NCI-H2171 (cell line): ENCODE data around the gene CCDC136.

ENCODE experiments used
- DNase-seq: peaks from one replicate; lab custom pipeline; 2025; lab: John Stamatoyannopoulos, UW

CCDC136 gene

DNA sequence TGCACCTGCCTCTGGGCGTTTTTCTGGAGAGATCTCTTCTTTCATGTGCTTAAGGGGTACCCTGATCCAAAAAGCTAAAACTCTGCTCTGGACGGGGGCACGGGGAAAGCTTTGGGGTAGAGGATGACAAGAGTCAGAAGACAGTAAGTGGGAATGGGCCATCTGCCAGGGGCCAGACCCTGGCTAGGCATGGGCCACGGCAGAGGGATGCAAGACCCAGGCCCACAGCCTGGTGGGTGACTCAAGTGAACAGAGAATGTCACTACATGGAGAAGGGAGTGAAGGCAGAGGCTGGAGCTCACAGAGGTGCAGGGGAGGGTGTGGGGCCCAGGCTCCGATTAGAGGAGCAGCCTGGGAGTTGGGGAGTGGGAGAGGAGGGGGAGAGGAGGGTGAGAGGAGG lies 53.7 kb downstream of the CCDC136 start:
- no peak for DNase-seq

DNA sequence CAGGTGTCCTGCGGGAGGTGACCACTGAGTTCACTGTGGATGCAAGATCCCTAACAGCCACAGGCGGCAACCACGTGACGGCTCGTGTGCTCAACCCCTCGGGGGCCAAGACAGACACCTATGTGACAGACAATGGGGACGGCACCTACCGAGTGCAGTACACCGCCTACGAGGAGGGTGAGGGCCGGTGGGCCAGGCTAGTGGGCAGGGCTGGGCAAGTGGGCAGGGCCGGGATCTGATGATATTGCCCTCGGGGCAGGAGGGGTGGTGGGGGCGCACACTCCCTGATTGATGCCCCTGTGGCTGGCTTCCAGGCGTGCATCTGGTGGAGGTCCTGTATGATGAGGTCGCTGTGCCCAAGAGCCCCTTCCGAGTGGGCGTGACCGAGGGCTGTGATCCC lies 54.2 kb downstream of the CCDC136 start:
- DNase-seq = no peak

DNA sequence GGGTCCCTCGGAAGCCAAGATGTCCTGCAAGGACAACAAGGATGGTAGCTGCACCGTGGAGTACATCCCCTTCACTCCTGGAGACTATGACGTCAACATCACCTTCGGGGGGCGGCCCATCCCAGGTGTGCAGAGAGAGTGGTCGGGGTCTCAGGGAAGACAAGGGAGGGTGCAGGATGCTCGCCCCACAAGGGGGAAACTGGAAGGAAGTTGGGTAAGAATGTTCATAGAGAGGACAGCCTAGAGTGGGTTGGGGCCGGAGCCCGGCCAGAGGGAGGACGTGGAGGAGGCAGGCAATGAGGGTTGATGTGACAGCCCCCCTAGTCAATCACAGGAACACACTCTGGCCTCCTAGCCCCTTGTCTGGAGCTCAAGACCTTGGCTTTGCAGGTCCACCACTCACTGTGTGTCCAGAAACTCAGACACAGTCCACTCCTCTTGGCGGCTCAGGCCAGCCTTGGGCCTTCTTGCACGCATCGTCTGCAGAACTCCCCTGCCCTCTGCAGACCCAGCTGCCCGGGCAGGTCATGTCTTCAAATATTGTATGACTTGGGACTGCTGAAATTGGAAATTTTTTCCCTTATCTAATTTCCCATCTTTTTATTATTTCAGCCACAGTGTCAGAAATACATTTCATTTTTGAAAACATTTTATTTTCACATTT lies 55.1 kb downstream of the CCDC136 start:
- no peak for DNase-seq

DNA sequence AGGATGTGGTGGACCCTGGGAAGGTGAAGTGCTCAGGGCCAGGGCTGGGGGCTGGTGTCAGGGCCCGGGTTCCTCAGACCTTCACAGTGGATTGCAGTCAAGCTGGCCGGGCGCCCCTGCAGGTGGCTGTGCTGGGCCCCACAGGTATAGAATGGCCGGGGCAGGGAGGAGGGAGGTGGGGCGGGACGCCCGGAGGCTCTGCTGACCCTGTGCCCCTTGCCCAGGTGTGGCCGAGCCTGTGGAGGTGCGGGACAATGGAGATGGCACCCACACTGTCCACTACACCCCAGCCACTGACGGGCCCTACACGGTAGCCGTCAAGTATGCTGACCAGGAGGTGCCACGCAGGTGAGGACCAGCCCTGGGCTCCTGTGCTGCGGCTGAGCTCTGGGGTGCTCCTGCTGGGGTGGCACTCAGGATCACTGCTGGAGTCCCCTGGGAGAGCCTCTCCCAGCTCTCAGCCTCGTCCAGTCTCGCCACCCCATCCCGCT lies 56.0 kb downstream of the CCDC136 start:
- no peak for DNase-seq

DNA sequence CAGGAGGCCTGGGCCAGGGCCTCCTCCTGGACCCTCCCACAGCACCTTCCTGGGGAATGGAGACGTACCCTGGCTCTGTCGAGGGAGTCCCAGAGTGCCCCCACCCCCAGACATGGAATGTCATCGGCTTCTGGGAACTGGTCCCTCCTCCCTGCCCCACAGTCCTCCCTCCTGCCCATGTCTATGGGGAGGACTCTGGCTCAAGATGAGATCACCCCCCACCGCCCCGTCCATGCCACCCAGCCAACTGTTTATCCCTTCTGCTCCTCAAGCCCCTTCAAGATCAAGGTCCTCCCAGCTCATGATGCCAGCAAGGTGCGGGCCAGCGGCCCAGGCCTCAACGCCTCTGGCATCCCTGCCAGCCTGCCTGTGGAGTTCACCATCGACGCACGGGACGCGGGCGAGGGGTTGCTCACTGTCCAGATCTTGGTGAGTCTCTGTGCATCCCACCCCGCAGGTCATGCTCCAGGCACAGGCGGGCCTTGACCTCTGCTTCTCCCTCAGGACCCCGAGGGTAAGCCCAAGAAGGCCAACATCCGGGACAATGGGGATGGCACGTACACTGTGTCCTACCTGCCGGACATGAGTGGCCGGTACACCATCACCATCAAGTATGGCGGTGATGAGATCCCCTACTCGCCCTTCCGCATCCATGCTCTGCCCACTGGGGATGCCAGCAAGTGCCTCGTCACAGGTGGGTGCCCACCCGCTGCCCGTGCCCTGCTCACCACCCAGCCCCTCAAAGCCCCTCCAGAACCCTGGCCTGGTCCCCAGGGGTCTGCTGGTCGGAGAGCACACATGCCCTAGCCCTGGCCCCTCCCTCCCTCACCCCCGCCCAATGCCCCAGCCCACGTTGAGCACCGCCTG lies 56.8 kb downstream of the CCDC136 start:
- no peak for DNase-seq

DNA sequence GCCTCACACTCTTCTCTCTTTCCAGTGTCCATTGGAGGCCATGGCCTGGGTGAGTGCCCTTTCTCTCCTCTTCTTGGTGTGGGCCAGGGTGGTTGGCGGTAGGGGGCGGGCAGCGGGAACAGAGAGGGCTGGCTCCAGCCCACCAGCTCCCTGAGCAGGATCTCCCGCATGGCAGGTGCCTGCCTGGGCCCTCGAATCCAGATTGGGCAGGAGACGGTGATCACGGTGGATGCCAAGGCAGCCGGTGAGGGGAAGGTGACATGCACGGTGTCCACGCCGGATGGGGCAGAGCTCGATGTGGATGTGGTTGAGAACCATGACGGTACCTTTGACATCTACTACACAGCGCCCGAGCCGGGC lies 57.4 kb downstream of the CCDC136 start:
- no peak for DNase-seq

DNA sequence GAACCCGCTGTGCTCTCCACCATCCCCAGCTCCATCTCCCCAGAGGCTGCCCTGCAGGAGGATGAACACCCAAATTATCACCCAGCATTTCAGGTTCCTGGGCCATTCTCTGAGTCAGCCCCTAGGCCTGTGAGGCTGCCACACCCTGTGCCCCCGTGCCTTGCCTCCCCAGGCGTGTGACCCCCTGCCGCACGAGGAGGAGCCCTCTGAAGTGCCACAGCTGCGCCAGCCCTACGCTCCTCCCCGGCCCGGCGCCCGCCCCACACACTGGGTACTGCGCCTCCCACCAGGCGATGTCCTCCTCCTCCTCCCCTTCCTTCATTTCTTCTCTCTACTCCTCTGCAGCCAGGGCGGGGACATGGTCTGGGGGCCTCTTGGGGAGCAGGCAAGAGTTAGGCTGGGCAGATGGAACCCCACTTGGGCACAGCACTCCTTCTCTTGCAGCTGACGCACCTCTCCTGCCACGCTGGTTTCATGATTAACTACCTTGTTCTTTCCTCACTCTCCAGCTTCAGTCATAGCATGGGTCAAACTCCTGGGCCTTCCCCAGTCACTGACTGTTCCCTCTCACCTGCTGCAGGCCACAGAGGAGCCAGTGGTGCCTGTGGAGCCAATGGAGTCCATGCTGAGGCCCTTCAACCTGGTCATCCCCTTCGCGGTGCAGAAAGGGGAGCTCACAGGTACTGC lies 58.2 kb downstream of the CCDC136 start:
- no peak for DNase-seq

DNA sequence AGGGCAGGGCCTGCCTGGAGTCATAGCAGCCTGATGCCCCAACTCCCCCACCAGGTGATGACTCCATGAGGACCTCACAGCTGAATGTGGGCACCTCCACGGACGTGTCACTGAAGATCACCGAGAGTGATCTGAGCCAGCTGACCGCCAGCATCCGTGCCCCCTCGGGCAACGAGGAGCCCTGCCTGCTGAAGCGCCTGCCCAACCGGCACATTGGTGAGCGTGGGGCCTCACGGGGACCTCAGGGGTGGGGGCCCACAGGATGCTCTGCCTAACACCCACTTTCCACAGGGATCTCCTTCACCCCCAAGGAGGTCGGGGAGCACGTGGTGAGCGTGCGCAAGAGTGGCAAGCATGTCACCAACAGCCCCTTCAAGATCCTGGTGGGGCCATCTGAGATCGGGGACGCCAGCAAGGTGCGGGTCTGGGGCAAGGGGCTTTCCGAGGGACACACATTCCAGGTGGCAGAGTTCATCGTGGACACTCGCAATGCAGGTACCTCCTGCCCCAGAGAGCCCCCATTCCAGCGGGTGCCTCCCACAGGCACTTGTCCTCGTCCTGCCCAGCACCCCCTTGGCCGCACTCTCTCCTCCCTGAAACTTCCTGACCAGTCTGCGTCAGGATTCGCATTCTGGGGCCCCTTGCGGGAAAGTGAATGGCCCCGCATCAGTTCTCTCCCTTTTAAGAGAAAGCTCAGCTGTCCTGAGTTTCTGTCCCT lies 60.9 kb downstream of the CCDC136 start:
- DNase-seq = no peak

DNA sequence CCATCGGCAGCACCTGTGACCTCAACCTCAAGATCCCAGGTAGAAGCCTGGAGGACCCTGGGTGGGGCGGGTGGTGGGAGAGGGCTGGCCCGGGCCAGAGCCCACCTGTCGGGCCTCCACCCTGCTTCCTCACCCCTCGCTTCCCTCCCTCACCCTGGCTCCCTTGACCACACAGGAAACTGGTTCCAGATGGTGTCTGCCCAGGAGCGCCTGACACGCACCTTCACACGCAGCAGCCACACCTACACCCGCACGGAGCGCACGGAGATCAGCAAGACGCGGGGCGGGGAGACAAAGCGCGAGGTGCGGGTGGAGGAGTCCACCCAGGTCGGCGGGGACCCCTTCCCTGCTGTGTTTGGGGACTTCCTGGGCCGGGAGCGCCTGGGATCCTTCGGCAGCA lies 62.0 kb downstream of the CCDC136 start:
- DNase-seq = no peak

DNA sequence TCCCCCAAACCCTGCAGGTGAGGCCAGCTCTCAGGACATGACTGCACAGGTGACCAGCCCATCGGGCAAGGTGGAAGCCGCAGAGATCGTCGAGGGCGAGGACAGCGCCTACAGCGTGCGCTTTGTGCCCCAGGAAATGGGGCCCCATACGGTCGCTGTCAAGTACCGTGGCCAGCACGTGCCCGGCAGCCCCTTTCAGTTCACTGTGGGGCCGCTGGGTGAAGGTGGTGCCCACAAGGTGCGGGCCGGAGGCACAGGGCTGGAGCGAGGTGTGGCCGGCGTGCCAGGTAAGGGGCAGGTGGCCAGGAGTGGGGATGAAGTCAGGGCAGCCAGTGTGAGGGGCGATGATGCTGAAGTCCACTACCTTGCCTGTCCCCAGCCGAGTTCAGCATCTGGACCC lies 62.6 kb downstream of the CCDC136 start:
- no peak for DNase-seq

DNA sequence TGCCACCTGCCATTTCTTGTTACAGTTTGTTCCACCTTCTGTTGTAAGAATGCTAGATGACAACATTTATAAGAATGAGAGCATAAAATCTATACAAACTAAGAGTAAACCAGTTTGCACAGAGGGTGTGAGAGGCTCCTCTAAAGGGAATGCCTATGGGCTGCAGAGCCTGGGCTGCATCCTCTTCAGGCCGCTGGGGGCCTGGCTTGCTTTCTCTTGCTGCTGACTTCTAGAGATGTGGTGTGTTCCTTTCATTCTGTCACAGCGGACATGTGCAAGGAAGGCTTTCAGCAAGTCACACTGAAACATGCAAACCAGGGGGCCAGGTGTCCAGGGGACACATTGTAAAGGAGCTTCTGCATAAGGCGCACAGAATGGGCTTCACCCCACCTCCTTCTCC lies 63.8 kb downstream of the CCDC136 start:
- DNase-seq = no peak

DNA sequence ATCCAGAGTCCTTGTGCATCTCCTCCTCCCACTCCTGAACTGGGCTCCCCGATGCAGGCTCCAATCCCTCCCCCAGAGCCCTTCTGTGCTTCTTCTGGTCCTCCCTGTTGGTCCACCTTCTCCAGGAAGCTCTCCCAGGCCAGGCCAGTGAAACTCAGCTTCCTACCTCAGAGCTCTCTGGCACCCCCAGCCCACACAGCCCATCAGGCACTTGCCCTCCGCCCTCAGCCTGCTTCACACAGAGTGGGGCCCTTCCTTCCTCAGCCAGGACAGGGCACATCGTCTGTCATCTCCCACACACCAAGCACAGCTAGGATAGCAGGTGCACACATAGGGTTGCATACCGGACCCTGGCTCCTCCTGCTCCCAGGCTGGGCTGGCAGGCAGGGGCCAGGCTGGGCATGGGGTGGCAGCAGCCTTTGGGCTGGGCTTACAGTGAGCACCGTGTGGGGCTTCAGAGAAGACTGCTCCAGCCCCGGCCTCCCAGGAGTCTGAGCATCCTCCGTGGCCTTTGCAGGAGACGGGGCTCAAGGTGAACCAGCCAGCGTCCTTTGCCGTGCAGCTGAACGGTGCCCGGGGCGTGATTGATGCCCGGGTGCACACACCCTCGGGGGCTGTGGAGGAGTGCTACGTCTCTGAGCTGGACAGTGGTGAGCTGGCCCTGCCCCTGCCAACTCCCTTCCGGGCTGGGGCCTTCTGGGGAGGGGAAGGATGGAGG lies 64.4 kb downstream of the CCDC136 start:
- DNase-seq = no peak

DNA sequence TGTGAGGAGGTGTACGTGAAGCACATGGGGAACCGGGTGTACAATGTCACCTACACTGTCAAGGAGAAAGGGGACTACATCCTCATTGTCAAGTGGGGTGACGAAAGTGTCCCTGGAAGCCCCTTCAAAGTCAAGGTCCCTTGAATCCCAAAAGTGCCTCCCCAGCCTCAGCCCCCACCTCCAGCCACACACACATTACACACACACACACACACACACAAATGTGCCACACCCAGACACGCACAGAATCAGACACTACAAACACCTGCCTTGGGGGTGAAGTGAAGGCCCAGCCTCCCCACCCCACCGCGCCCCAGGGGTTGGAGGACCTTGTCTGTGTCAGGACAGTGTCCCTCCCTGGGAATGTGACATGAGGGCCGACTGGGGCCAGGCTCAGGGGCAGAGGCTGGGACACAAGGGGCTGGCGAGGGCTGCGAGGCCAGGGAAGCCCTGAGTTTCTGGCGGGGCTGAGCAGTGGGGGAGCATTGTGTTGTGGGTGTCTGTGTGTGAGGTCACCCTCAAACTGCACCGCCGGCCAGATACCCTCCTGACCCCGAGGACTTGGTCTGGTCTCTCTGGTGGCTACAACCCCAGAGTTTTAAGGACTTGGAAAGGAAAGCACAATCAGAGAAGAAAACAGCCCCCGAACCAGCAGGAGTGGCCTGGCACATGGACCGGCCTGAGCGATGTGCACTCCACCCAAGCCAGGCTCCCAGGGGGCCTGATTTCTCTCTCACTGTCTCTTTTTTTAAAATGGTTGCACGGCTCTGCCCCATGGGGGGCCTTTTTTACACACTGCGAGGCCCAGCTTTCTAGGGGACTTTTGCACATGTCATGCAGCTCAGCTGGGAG lies 66.8 kb downstream of the CCDC136 start:
- no peak for DNase-seq

DNA sequence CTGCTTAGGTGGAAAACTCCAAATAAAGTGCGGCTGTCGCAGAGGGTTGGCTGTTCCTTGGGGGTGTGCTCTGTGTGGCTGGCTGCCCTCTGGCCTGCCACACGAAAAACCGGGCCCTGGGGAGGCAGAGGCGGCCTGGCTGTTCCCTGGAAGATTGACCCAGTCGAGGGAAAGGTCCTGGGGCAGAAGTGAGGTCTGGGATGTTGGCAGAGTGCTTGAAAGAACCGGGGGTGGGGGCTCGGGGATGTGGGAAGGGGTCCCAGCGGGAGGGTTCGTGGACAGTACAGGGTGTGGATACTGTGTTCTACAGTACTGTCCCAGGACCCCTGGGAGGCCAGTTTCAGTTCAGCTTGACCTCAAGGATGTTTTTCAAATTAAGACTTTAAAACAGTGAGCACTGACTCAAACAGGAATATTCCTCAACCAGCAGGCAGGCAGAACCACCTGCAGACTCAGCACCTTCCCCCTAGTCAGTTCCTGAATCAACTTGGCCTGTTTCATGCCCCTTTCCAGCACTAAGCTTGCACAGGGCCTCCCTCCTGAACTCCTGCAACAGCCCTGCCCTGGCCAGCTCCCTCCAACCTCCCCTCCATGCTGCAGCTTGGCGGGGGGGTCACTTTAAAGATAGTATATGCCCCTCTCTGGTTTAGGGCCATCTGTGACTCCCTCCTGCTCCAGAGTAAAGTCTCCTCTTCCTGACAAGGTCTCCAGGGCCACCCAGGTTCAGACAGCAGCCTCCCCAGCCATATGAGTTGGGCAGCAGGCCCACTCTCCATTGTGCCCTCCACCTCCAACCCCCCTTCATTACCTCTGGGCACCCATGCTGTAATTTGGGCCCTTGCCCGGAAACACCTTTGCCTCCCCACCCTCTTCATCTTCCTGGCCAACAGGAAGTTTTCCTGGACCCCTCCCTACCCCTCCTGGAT lies 67.7 kb downstream of the CCDC136 start:
- no peak for DNase-seq

DNA sequence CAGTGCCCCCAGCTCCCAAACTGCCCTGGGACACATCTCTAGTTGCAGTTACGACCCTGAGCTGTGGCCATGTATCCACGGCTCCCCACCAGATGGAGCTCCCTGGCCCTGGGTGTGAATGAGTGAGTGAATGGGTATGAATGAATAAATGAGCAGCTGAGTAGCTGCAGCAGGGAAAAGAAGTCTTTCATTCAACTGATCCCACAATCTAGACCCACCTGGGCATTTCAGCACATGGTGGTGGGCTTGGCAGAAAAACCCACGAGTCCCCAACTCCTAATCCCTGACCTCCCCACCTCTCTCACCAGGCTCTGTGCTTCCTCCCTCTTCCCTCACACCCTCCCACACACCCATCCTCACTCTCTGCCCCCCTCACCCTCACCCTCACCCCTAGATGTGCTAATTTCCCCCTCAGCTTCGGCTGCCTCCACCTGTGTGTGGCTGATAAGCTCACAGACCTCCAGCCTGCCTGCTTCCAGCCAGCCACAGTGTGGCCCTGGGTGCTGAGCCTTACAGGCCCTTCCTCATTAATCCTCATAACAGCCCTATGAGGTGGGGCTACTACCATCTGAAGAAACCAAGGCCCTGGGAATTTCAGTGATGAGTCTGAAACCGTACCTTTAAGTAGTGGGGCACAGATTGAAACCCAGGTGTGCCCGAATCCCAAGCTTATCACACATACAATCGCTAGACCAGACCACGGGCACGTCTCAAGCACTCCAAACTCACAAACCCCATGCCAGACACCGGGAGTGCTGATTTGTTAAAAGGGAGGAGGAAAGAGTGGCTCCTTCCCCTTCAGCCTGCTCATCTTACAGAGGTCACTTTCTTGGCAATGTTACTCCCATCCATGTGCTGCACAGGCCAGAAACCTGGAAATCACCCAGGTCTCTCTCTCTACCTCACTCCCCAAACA lies 68.6 kb downstream of the CCDC136 start:
- DNase-seq = no peak

DNA sequence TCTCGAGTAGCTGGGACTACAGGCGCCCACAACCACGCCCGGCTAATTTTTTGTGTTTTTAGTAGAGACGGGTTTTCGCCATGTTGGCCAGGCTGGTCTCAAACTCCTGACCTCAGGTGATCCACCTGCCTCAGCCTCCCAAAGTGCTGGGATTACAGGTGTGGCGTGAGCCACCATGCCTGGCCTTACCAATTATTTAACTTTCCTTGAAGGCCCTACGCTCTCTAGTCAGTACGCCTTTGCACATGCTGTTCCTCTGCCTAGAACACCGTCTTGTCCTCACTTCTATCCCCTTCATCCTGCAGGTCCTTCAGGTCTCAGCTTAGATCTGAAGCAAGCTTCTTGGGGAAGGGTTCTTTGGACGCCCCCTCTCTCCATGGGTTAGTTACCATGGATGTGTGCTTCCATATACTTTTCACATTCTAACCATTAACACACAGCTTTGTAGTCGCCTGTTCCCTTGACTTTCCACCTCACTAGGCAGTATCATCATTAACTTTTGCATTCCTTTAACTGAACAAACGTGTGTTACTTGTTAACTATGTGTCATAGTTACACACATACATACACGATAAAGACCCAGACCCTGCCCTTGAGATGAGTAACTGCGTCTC lies 70.3 kb downstream of the CCDC136 start:
- DNase-seq = no peak

DNA sequence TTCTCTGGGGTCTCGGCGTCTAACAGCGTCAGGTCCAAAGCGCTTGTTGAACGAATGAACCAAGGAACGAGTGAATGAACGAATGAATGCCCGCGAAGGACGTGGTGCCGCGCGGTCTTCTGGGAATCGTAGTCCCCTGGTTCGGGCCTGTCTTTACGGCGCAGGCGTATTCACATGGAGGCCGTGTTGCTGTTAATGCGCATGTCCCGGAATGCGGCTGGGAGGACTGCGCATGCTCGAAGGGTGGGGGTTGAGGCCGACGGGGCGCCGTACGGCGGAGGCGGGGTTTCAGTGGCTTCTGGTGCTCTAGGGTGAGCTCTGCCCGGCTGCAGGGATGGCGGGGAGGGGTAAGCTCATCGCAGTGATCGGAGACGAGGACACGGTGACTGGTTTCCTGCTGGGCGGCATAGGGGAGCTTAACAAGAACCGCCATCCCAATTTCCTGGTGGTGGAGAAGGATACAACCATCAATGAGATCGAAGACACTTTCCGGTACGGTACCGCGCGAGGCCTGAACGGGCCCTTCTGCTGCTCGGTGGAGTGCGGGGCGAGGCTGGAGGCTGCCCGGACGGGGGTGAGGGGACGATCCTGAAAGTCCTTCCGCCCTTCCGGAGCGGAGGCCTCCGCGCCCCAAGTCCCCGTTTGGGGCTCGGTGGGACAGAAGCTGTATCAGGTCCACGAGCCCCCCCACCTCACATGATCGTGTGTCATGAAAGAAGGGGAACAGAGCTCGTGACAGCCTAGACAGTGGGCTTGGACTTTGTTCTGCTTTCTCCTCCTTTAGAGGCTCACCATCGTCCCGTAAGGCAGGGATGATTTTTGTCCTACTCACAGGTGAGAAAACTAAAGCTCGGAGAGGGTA lies 71.0 kb downstream of the CCDC136 start, which contains the start of gene ATP6V1F:
Gene ATP6V1F (plus strand): TSS at position 286 of the 862 bp plus-strand sequence. CDS start 49 bp downstream, at position 335.
- peak; percentile 92 for DNase-seq
